Activated T-helper 1 cell treated with anti-CD3 and anti-CD28 coated beads, Interleukin-2, amount 50 U/mL, for 16 hours (primary cell): ENCODE data around the gene SLC30A1.

Experiments
- DNase-seq, 2 donors: peaks; one replicate each; pipeline ENCODE4 v3.0.0-alpha.2; 2020; ENCODE audit warnings: low read depth in 1 of 2, low spot score in 1 of 2

The SLC30A1 gene

GRCh38 chr1:211527006-211527405 is 52.0 kb downstream of the SLC30A1 start:
- no peak for DNase-seq

GRCh38 chr1:211526101-211526500 is 52.9 kb downstream of the SLC30A1 start:
- no peak for DNase-seq

- DNase-seq: no peak
Observed at GRCh38 chr1:211525101-211525676, 53.8 kb downstream of the SLC30A1 start.

GRCh38 chr1:211524521-211524920 is 54.4 kb downstream of the SLC30A1 start:
- no peak for DNase-seq

- DNase-seq: no peak
Observed at GRCh38 chr1:211522804-211523203, 56.2 kb downstream of the SLC30A1 start.
